Muscle of leg (tissue), 16 donors: ENCODE results near the gene RAPGEFL1. TPM values are rescaled to one million over a fixed set of nuclear protein-coding genes. Genes with fewer than 3 reads are reported as not detected.
A peak's percentile ranks its signal among the peaks of the same experiment; 100 is the strongest.
"Not testable (repeated sequence)": the region's sequence is repeated elsewhere in the genome, so short reads cannot be mapped to it uniquely, and the experiment has no call there.

Experiments used
- DNase-seq: peaks from one replicate; pipeline ENCODE4 v3.0.0; 2013
- H3K27ac ChIP-seq: one replicate; pipeline ENCODE4 v1.5.1; 2013; ENCODE audit warnings: mild to moderate bottlenecking, low read length, control low read depth
- H3K27me3 ChIP-seq: one replicate; pipeline ENCODE4 v1.6.1; 2013; ENCODE audit warnings: low read length; ENCODE audit not compliant: control insufficient read depth, insufficient read depth
- H3K36me3 ChIP-seq: one replicate; pipeline ENCODE4 v1.6.1; 2013; ENCODE audit warnings: low read length; ENCODE audit not compliant: control insufficient read depth, insufficient read depth
- H3K4me1 ChIP-seq: one replicate; pipeline ENCODE4 v1.6.1; 2013; ENCODE audit warnings: low read length; ENCODE audit not compliant: control insufficient read depth, insufficient read depth
- H3K4me3 ChIP-seq: one replicate; pipeline ENCODE4 v1.5.1; 2013; ENCODE audit warnings: low read length, control low read depth
- H3K9me3 ChIP-seq: replicated peaks from 2 replicates; pipeline ENCODE4 v1.6.1; 2013; ENCODE audit warnings: low read depth, low read length; ENCODE audit not compliant: control insufficient read depth
- WGBS: methylation state at CpG from one replicate; pipeline ENCODE4 v1.1.5; 2013; ENCODE audit warnings: missing lambda C conversion rate; ENCODE audit not compliant: insufficient coverage; 5-methylcytosine and 5-hydroxymethylcytosine counted together
- long read RNA-seq, 11 donors: transcript quantifications; one replicate each; lab custom pipeline, GENCODE V29; 2026
- polyA plus RNA-seq, 8 donors: library from polyadenylated mRNA; unstranded; fragments of 120-200 nt; gene quantifications; one replicate each; pipeline versions ENCODE4 v1.2.1 to v1.2.3, GENCODE V29; 2013; ENCODE audit warnings: inconsistent platforms in 1 of 8, low replicate concordance in 1 of 8; ENCODE audit not compliant: insufficient read length in 8 of 8, insufficient read depth in 1 of 8
- total RNA-seq: library from RNA; stranded (reverse); fragments of 120-200 nt; gene quantifications from one replicate; pipeline ENCODE4 v1.2.4, GENCODE V29; 2013

The RAPGEFL1 gene
- 2.4 TPM for total RNA-seq
- 10 to 100 TPM in 1 of 8 donors, 1 to 10 TPM in 7; 5.2 to 10.3 (median 6.5) TPM for polyA plus RNA-seq
- long read RNA-seq, donor 1: 0 reads
- long read RNA-seq, donor 2: 0 reads
- long read RNA-seq, donor 3, partial matches to known transcripts: 0 of 2 reads
- long read RNA-seq, donor 3, other reads (novel, unspliced or antisense): 0 of 2 reads
- long read RNA-seq, donor 4: 0 reads
- long read RNA-seq, donor 5, full-length matches to known transcripts: 1 of 1 reads
- long read RNA-seq, donor 5, partial matches to known transcripts: 0 of 1 reads
- long read RNA-seq, donor 5, other reads (novel, unspliced or antisense): 0 of 1 reads
- long read RNA-seq, donor 6: 0 reads
- long read RNA-seq, donor 7: 0 reads
- long read RNA-seq, donor 8: 0 reads
- long read RNA-seq, donor 9: 0 reads
- long read RNA-seq, donor 10: 0 reads
- long read RNA-seq, donor 11, partial matches to known transcripts: 0 of 1 reads
- long read RNA-seq, donor 11, other reads (novel, unspliced or antisense): 0 of 1 reads

- peak within 1 kb of the TSS; percentile 58 for H3K4me3 ChIP-seq
- under 1% methylated on average over 40 of the region's 57 CpGs for WGBS
- no peaks in the 10 kb centered on the region for H3K27me3 ChIP-seq
- peaks cover 30% of the 10 kb centered on the region for H3K36me3 ChIP-seq
- no peak within 1 kb of the TSS for H3K27ac ChIP-seq
- no peaks in the 10 kb centered on the region for H3K9me3 ChIP-seq
- peak; percentile 79 for DNase-seq
- H3K4me1 ChIP-seq: peaks cover 32% of the 10 kb centered on the region
Measured at GRCh38 chr17:40177275-40177874, at the start of gene RAPGEFL1. Gene RAPGEFL1, plus strand, starts transcription at chr17:40177470. Its CDS starts 392 bp downstream, at chr17:40177862.

GRCh38 chr17:40129498-40129897 is 47.8 kb upstream of the RAPGEFL1 start:
- H3K36me3 ChIP-seq: peaks cover 80% of the 10 kb centered on the region
- H3K4me1 ChIP-seq: peaks cover 3% of the 10 kb centered on the region
- no peak for DNase-seq
- no peaks in the 10 kb centered on the region for H3K9me3 ChIP-seq
- WGBS: 64% methylated on average over 2 of the region's 5 CpGs
- H3K27ac ChIP-seq: no peak overlapping the region
- H3K4me3 ChIP-seq: no peak overlapping the region
- H3K27me3 ChIP-seq: no peaks in the 10 kb centered on the region

- Histone ChIP-seq H3K4me3 (no peak overlapping the region), H3K4me1 (no peaks in the 10 kb centered on the region), H3K36me3 (peaks cover 86% of the 10 kb centered on the region), H3K27me3 (no peaks in the 10 kb centered on the region), H3K27ac (no peak overlapping the region), H3K9me3 (no peaks in the 10 kb centered on the region)
- DNase-seq: peak; percentile 68
- WGBS: 100% methylated on average over 1 of the region's 7 CpGs
Measured at GRCh38 chr17:40130352-40131042, 46.8 kb upstream of the RAPGEFL1 start.

- no peak for DNase-seq
- Histone ChIP-seq H3K36me3 (peaks cover 70% of the 10 kb centered on the region), H3K9me3 (no peaks in the 10 kb centered on the region), H3K4me1 (no peaks in the 10 kb centered on the region), H3K27ac (no peak overlapping the region), H3K4me3 (no peak overlapping the region), H3K27me3 (no peaks in the 10 kb centered on the region)
- WGBS: 76% methylated on average over 4 of the region's 7 CpGs
Measured at GRCh38 chr17:40134184-40134583, 43.1 kb upstream of the RAPGEFL1 start.

GRCh38 chr17:40135817-40136216 is 41.5 kb upstream of the RAPGEFL1 start:
- peaks cover 5% of the 10 kb centered on the region for H3K4me1 ChIP-seq
- no peak overlapping the region for H3K27ac ChIP-seq
- H3K27me3 ChIP-seq: no peaks in the 10 kb centered on the region
- peak; percentile 24 for DNase-seq
- no peaks in the 10 kb centered on the region for H3K9me3 ChIP-seq
- WGBS: 100% methylated on average over 1 of the region's 3 CpGs
- peaks cover 54% of the 10 kb centered on the region for H3K36me3 ChIP-seq
- no peak overlapping the region for H3K4me3 ChIP-seq

GRCh38 chr17:40139566-40140058 is 37.7 kb upstream of the RAPGEFL1 start:
- 15% methylated on average over 10 of the region's 14 CpGs for WGBS
- H3K36me3 ChIP-seq: peaks cover 43% of the 10 kb centered on the region
- no peaks in the 10 kb centered on the region for H3K27me3 ChIP-seq
- peaks cover 5% of the 10 kb centered on the region for H3K4me1 ChIP-seq
- H3K27ac ChIP-seq: peak overlapping the region; percentile 98
- H3K9me3 ChIP-seq: no peaks in the 10 kb centered on the region
- DNase-seq: peak; percentile 21
- H3K4me3 ChIP-seq: peak overlapping the region; percentile 79

GRCh38 chr17:40143166-40143565 is 34.1 kb upstream of the RAPGEFL1 start:
- WGBS: 90% methylated on average over 2 of the region's 3 CpGs
- DNase-seq, H3K4me1 ChIP-seq, H3K27me3 ChIP-seq, H3K27ac ChIP-seq, H3K9me3 ChIP-seq, H3K4me3 ChIP-seq: not testable (repeated sequence)
- H3K36me3 ChIP-seq: peaks cover 53% of the 10 kb centered on the region

- H3K27ac ChIP-seq: no peak overlapping the region
- 92% methylated on average over 1 of the region's 3 CpGs for WGBS
- no peaks in the 10 kb centered on the region for H3K9me3 ChIP-seq
- no peak for DNase-seq
- H3K4me3 ChIP-seq: no peak overlapping the region
- H3K27me3 ChIP-seq: no peaks in the 10 kb centered on the region
- peaks cover 72% of the 10 kb centered on the region for H3K36me3 ChIP-seq
- H3K4me1 ChIP-seq: no peaks in the 10 kb centered on the region
Measured at GRCh38 chr17:40145476-40145875, 31.8 kb upstream of the RAPGEFL1 start.

- Histone ChIP-seq H3K9me3 (no peaks in the 10 kb centered on the region), H3K27ac (no peak overlapping the region), H3K36me3 (peaks cover 74% of the 10 kb centered on the region), H3K4me3 (no peak overlapping the region), H3K4me1 (no peaks in the 10 kb centered on the region), H3K27me3 (no peaks in the 10 kb centered on the region)
- no peak for DNase-seq
- 75% methylated on average over 1 of the region's 3 CpGs for WGBS
Measured at GRCh38 chr17:40148527-40148926, 28.7 kb upstream of the RAPGEFL1 start.

GRCh38 chr17:40150276-40150675 is 27.0 kb upstream of the RAPGEFL1 start:
- no peak overlapping the region for H3K27ac ChIP-seq
- H3K4me1 ChIP-seq: no peaks in the 10 kb centered on the region
- 80% methylated on average over 4 of the region's 4 CpGs for WGBS
- no peaks in the 10 kb centered on the region for H3K9me3 ChIP-seq
- no peaks in the 10 kb centered on the region for H3K27me3 ChIP-seq
- no peak for DNase-seq
- no peak overlapping the region for H3K4me3 ChIP-seq
- H3K36me3 ChIP-seq: peaks cover 68% of the 10 kb centered on the region
